ENCODE measurements around the gene PPP1R3D.

Gene PPP1R3D

DNA sequence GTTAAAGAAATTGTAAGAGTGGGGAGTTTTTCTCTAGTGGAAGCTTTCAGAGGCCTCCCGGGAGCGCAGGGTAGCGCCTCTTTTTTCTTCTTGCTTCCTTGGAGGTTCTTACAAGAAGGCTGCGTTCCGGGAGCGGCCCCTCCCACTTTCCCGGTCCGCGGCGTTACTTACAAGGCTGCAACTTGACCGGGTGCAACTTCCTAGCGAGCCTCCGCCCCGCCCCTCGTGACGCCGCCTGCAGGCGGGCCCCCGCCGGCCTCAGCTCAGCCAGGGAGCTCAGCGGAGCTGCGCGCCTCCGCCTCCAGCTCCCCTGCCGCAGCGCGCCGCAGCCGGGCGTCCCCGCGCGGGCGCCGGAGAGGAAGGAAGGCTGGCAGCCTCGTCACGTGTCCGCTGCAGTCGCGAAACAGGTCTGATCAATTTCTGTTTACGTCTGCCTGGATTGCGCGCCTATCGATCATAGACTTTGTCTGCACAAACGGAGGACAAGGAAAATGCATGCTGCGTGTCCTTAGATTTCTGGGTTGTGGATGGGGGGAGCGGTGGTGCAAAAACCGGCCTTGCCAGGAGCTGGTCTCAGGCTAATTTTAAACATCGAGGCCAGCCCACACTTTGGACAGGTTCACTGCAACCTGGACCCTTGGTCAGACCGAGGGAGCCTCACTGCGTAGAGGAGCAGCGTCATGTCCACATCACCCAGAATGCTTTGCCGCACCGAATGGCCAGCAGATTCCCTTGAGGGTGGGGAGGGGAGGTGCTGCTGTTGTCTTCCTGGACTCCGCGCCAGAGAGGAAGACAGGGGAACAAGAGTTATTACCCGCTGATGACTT lies at the start of gene PPP1R3D, which contains the start of gene FAM217B (continued):
- TF ChIP-seq, protein P1, sequence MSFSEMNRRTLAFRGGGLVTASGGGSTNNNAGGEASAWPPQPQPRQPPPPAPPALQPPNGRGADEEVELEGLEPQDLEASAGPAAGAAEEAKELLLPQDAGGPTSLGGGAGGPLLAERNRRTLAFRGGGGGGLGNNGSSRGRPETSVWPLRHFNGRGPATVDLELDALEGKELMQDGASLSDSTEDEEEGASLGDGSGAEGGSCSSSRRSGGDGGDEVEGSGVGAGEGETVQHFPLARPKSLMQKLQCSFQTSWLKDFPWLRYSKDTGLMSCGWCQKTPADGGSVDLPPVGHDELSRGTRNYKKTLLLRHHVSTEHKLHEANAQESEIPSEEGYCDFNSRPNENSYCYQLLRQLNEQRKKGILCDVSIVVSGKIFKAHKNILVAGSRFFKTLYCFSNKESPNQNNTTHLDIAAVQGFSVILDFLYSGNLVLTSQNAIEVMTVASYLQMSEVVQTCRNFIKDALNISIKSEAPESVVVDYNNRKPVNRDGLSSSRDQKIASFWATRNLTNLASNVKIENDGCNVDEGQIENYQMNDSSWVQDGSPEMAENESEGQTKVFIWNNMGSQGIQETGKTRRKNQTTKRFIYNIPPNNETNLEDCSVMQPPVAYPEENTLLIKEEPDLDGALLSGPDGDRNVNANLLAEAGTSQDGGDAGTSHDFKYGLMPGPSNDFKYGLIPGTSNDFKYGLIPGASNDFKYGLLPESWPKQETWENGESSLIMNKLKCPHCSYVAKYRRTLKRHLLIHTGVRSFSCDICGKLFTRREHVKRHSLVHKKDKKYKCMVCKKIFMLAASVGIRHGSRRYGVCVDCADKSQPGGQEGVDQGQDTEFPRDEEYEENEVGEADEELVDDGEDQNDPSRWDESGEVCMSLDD (tag by site-specific recombination; IDR thresholded peaks at IDR 0.05) = no peak
- TF ChIP-seq, protein P2, sequence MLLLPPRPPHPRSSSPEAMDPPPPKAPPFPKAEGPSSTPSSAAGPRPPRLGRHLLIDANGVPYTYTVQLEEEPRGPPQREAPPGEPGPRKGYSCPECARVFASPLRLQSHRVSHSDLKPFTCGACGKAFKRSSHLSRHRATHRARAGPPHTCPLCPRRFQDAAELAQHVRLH (tag by site-specific recombination; IDR thresholded peaks at IDR 0.05) = no peak
- no peak for TF ChIP-seq HOXD13 (CRISPR knock-in tag; IDR thresholded peaks at IDR 0.05; ENCODE audit: borderline replicate concordance)

GRCh38 chr20:59988141-59988540 lies 48.0 kb upstream of the PPP1R3D start:
- no peaks in the 10 kb centered on the region for H3K36me3 ChIP-seq (ENCODE audit: control insufficient read depth in 2 of 2, insufficient read depth in 1 of 2, low read length in 2 of 2)
- CTCF ChIA-PET = interaction anchor here (0.7 to 0.8 kb wide), 2 partner anchors 21 to 33 kb away, joined by 3 to 6 read pairs; no protein-coding TSS in a partner anchor
- no peak overlapping the region for H3K4me3 ChIP-seq (ENCODE audit: low read depth, low read length)
- TF ChIP-seq, protein P3, sequence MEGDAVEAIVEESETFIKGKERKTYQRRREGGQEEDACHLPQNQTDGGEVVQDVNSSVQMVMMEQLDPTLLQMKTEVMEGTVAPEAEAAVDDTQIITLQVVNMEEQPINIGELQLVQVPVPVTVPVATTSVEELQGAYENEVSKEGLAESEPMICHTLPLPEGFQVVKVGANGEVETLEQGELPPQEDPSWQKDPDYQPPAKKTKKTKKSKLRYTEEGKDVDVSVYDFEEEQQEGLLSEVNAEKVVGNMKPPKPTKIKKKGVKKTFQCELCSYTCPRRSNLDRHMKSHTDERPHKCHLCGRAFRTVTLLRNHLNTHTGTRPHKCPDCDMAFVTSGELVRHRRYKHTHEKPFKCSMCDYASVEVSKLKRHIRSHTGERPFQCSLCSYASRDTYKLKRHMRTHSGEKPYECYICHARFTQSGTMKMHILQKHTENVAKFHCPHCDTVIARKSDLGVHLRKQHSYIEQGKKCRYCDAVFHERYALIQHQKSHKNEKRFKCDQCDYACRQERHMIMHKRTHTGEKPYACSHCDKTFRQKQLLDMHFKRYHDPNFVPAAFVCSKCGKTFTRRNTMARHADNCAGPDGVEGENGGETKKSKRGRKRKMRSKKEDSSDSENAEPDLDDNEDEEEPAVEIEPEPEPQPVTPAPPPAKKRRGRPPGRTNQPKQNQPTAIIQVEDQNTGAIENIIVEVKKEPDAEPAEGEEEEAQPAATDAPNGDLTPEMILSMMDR (tag by site-specific recombination; IDR thresholded peaks at IDR 0.05) = no peak
- TF ChIP-seq WT1 (tag by site-specific recombination; IDR thresholded peaks at IDR 0.05) = no peak
- no peak for TF ChIP-seq PRDM10 (tag by site-specific recombination; IDR thresholded peaks at IDR 0.05)
- no peak for TF ChIP-seq ZNF311 (tag by site-specific recombination; IDR thresholded peaks at IDR 0.05; ENCODE audit: borderline replicate concordance)
- no peak for TF ChIP-seq GLI2 (tag by site-specific recombination; IDR thresholded peaks at IDR 0.05; ENCODE audit: borderline replicate concordance, low read depth)
- no peak for TF ChIP-seq SCRT1 (tag by site-specific recombination; IDR thresholded peaks at IDR 0.05; ENCODE audit: borderline replicate concordance)
- no peak for TF ChIP-seq ZNF791 (tag by site-specific recombination; IDR thresholded peaks at IDR 0.05)
- TF ChIP-seq ZNF664 (tag by site-specific recombination; IDR thresholded peaks at IDR 0.05) = no peak
- no peak for TF ChIP-seq OVOL3 (tag by site-specific recombination; IDR thresholded peaks at IDR 0.05)
- TF ChIP-seq ATF2 (tag by site-specific recombination; IDR thresholded peaks at IDR 0.05; ENCODE audit: low read depth) = no peak
- no peak for TF ChIP-seq ZNF704 (tag by site-specific recombination; IDR thresholded peaks at IDR 0.05)
- no peak for TF ChIP-seq ZNF121 (tag by site-specific recombination; IDR thresholded peaks at IDR 0.05)
- TF ChIP-seq PRDM6 (tag by site-specific recombination; IDR thresholded peaks at IDR 0.05) = no peak
- TF ChIP-seq ZNF785 (tag by site-specific recombination; IDR thresholded peaks at IDR 0.05) = no peak
- TF ChIP-seq TRIM28 (IDR thresholded peaks at IDR 0.05; ENCODE audit: borderline replicate concordance, low read length) = no peak
- no peak for TF ChIP-seq ZNF175 (tag by site-specific recombination; IDR thresholded peaks at IDR 0.05)
- no peak for TF ChIP-seq YY1 (tag by site-specific recombination; IDR thresholded peaks at IDR 0.05)
- no peaks in the 10 kb centered on the region for H3K9me3 ChIP-seq (ENCODE audit: control insufficient read depth, insufficient read depth, low read depth, low read length)
- H3K27ac ChIP-seq (ENCODE audit: extremely low read depth, low read depth, low read length) = no peak overlapping the region
- H3K4me1 ChIP-seq (ENCODE audit: control insufficient read depth, insufficient read depth, low read length) = no peaks in the 10 kb centered on the region
- POLR2A ChIA-PET = no interaction called here
